K562 (cell line): ENCODE results near the gene MAPT. TPM values are rescaled to one million over a fixed set of nuclear protein-coding genes. Genes with fewer than 3 reads are reported as not detected.

Experiments used
- ATF2 ChIP-seq: sonication (generic); formaldehyde crosslinking; IDR thresholded peaks from 2 replicates; pipeline ENCODE4 v1.8.1; 2022; ENCODE audit warnings: missing genetic modification reagents
- HINFP ChIP-seq: fragments of 450-650 bp; conservative IDR thresholded peaks from 2 replicates; pipeline ENCODE4 v1.6.1; 2016; ENCODE audit warnings: missing genetic modification characterization, low read depth, mild to moderate bottlenecking, control low read depth, missing compliant biosample characterization
- ZMIZ1 ChIP-seq, 2 experiments: fragments of 150-350 bp in 1 of 2; IDR thresholded peaks; 2 replicates each; pipeline ENCODE4 v1.6.1; 2012 to 2016; ENCODE audit warnings: low read depth in 2 of 2, low read length in 2 of 2, mild to moderate bottlenecking in 1 of 2, moderate library complexity in 1 of 2
- polyA plus RNA-seq, 8 experiments: library from polyadenylated mRNA; depleted of rRNA in 4 of 8; stranded (reverse) in 5 of 8; unstranded in 3 of 8; fragments of >200 nt; fragmentation: Nextera tagmentation in 2 of 8; fragmentation: Illumina TruSeq in 1 of 8; extraction: Ambion mirVana in 2 of 8; extraction: Trizol in 1 of 8; gene quantifications; 2 replicates each; pipeline versions ENCODE4 v1.2.1 to v1.2.3, GENCODE V29; 2011 to 2014; ENCODE audit warnings: inconsistent platforms in 1 of 8, missing spikeins in 1 of 8
- total RNA-seq, 7 experiments: library from RNA; depleted of rRNA in 6 of 7; stranded (reverse); fragments of >200 nt in 6 of 7; fragmentation: Illumina TruSeq in 2 of 7; extraction: Trizol in 2 of 7; gene quantifications; 2 replicates each; pipeline versions ENCODE4 v1.2.1 to v1.2.3, GENCODE V29; 2011 to 2021; ENCODE audit warnings: low replicate concordance in 1 of 7
- TF ChIP-seq, protein P1 (sequence below): fragments of 200-400 bp; formaldehyde crosslinking; IDR thresholded peaks from 2 replicates; pipeline ENCODE4 v1.6.1; 2017; ENCODE audit warnings: mild to moderate bottlenecking, low read depth, low read length, moderate library complexity

Gene MAPT
- total and polyA plus RNA-seq, 9 of the 15 experiments (the other 6 are each of a cell fraction or from before 2014, with no cell fraction given): 0.04 to 1.1 (median 0.36) TPM

DNA sequence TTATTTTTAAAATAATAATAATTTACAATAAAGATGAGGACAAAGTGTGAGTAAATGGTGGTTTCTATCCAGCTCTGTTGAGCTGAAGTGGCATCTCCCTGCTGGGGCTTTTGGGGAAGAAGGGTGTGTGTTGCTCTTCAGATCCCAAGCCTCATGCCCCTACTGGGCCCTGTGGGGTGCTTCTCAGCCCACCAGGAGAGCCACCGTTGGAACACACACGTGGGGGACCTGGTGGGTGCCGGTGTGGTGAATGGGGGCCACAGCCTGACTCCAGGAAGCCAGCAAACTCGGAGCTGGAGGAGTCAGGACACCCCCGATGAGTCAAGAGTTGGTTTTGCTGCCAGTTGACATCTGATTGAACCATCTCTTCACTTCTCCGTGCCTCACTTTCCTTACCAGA, 66.9 kb downstream of the MAPT start (continued):
- TF ChIP-seq, protein P1, sequence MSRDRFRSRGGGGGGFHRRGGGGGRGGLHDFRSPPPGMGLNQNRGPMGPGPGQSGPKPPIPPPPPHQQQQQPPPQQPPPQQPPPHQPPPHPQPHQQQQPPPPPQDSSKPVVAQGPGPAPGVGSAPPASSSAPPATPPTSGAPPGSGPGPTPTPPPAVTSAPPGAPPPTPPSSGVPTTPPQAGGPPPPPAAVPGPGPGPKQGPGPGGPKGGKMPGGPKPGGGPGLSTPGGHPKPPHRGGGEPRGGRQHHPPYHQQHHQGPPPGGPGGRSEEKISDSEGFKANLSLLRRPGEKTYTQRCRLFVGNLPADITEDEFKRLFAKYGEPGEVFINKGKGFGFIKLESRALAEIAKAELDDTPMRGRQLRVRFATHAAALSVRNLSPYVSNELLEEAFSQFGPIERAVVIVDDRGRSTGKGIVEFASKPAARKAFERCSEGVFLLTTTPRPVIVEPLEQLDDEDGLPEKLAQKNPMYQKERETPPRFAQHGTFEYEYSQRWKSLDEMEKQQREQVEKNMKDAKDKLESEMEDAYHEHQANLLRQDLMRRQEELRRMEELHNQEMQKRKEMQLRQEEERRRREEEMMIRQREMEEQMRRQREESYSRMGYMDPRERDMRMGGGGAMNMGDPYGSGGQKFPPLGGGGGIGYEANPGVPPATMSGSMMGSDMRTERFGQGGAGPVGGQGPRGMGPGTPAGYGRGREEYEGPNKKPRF: no peak
- no peak for TF ChIP-seq HINFP
- TF ChIP-seq ZMIZ1 (IDR thresholded peaks at IDR 0.05; ENCODE audit: low read depth in 2 of 2, low read length in 2 of 2): no peak
- TF ChIP-seq ATF2 (CRISPR knock-in tag): no peak
